Measurements from ENCODE around the gene SGPP2. TPM values are rescaled to one million over a fixed set of nuclear protein-coding genes. Genes with fewer than 3 reads are reported as not detected.

Gene SGPP2
- total RNA-seq, 1 donor, result not detected

DNA sequence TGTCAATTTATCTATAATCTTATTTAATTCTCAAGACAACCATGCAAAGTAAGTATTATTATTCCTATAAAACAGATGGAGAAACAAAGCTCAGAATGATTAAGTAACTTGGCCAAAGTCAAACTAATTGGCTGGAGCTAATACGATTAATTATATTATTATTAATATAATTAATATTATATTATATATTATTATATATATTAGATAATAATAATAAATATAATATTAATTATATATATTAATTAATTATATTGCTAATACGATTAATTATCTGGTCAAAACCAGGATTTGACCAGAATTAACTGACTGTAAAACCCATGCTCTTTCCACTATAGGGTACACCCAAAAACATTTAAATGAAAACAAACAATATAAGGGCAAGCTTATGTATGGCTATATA, 179.2 kb downstream of the SGPP2 start:
- TF ChIP-seq, protein P1, sequence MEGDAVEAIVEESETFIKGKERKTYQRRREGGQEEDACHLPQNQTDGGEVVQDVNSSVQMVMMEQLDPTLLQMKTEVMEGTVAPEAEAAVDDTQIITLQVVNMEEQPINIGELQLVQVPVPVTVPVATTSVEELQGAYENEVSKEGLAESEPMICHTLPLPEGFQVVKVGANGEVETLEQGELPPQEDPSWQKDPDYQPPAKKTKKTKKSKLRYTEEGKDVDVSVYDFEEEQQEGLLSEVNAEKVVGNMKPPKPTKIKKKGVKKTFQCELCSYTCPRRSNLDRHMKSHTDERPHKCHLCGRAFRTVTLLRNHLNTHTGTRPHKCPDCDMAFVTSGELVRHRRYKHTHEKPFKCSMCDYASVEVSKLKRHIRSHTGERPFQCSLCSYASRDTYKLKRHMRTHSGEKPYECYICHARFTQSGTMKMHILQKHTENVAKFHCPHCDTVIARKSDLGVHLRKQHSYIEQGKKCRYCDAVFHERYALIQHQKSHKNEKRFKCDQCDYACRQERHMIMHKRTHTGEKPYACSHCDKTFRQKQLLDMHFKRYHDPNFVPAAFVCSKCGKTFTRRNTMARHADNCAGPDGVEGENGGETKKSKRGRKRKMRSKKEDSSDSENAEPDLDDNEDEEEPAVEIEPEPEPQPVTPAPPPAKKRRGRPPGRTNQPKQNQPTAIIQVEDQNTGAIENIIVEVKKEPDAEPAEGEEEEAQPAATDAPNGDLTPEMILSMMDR (IDR thresholded peaks at IDR 0.05; ENCODE audit: insufficient read depth, low read length), result no peak
- DNase-seq (ENCODE audit: low read depth), result no peak
- H3K4me3 ChIP-seq (ENCODE audit: low read depth, low read length), result no peak overlapping the region

DNA sequence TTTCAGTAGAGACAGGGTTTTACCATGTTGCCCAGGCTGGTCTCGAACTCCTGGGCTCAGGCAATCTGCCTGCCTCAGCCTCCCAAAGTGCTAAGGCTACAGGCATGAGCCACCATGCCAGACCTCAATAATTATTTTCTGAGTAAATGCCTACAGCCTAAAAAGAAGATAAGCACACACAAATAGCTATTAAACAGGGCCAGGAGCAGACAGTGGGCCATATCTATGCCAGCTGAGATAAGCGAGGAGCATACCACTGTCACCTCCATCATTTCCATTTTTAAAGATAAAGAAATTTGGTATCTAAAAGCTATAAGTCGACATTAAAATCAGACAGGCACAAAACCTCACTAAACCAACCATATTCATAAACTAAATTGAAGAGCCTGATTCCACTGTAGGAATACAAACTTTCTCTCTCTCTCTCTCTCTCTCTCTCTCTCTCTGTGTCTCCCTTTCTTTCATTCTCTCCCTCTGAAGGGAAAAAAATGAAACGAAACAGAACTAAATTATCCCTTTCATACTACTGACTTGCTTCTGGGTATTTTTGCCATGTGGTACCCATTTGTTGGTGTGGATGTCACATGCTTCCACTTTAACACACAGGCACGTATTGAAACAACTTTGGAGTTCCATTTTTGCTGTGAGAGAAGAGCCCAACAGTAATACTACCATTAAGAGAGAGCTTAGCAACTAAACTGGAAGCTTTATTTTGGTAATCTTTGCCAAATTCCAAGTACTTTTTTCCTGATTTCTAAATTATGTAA, 180.6 kb downstream of the SGPP2 start:
- TF ChIP-seq, protein P1 (IDR thresholded peaks at IDR 0.05; ENCODE audit: insufficient read depth, low read length), result no peak
- DNase-seq (ENCODE audit: low read depth), result no peak
- no peak overlapping the region for H3K4me3 ChIP-seq (ENCODE audit: low read depth, low read length)

DNA sequence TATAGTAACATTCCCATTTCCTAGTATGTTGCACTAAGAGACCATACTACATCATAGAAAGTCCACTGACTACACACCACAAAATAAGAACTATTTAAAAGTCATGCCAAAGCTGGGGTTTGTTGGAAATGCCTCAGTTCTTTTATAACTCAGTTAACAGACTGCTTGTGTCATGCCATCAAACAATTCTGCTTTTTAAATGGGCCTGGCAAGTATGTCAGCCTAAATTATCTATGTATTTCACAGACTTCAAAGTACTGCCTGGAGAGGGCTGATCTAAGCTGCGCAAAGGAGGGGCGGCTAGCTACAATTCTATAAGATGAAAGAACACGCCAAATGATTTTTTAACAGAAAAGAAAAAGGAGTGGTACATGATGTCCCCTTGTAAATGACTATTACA, 182.0 kb downstream of the SGPP2 start:
- no peak overlapping the region for H3K4me3 ChIP-seq (ENCODE audit: low read depth, low read length)
- DNase-seq (ENCODE audit: low read depth), result no peak
- TF ChIP-seq, protein P1 (IDR thresholded peaks at IDR 0.05; ENCODE audit: insufficient read depth, low read length), result no peak

DNA sequence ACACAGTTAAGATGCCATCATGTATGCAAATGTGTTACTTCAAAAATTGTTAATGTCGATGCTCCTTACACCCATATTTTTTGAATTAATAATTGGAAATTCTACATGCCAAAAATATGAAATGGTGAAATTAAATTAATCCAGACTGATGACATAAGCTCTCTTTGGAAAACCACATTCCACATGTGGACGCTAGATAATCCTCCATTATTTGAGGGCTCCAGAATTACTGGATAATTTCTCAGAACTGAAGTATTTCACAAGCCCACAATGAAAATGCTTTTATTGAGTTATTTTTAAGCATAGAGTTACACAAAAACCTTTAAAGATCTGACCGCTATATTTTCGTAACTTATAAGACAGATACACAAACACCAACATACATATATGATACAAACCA, 183.7 kb downstream of the SGPP2 start:
- no peak overlapping the region for H3K4me3 ChIP-seq (ENCODE audit: low read depth, low read length)
- TF ChIP-seq, protein P1 (IDR thresholded peaks at IDR 0.05; ENCODE audit: insufficient read depth, low read length), result no peak
- no peak for DNase-seq (ENCODE audit: low read depth)

DNA sequence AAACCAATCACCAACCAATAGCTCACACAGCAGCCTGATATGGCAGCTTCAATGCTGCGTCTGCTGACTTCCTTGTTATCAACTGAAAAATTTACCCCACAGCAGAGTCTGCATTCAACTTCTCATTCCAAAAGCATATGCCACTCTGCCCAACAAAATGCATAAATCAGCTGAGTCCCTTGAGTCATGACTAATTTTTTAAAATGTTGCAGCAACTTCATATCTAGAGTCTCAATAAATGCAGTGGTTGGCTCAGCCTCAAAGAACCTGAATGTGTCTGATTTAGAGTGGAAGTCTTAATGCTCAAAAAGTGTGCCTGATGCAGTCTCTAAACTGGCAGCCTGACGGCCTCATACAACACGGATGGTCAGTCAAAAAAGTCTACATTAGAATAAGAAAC, 185.0 kb downstream of the SGPP2 start:
- TF ChIP-seq, protein P1 (IDR thresholded peaks at IDR 0.05; ENCODE audit: insufficient read depth, low read length), result no peak
- DNase-seq (ENCODE audit: low read depth), result peak; percentile 49

More for the DNA sequence above, 185.0 kb downstream of the SGPP2 start:
- H3K4me3 ChIP-seq (ENCODE audit: low read depth, low read length), result no peak overlapping the region

Small RNA genes lying within 50 kb of the gene (small RNA-seq; reads per million reads assigned to genes)
- gene RF00019, result not detected
- gene RNU6-619P, result not detected

Other genes with a start within 250 kb of the SGPP2 start
- gene PAX3, start 125.5 kb upstream of the SGPP2 start, total RNA-seq (ENCODE audit: low replicate concordance), result not detected in 2 replicates
- 6.5 and 34.3 TPM in 2 replicates for gene FARSB, start 231.5 kb downstream of the SGPP2 start, total RNA-seq (ENCODE audit: low replicate concordance)
- gene MOGAT1, start 247.1 kb downstream of the SGPP2 start, total RNA-seq (ENCODE audit: low replicate concordance), result not detected in 2 replicates